ENCODE measurements around the gene CACHD1.

CACHD1 gene

GRCh38 chr1:64569411-64569810 lies 99.5 kb downstream of the CACHD1 start:
- Histone ChIP-seq H3K4me3 (no peak overlapping the region), H3K27ac (no peak overlapping the region)
- no peak for DNase-seq (ENCODE audit: low spot score)
- no peak for TF ChIP-seq CTCF (IDR thresholded peaks at IDR 0.05)

- no peak for DNase-seq (ENCODE audit: low spot score)
- Histone ChIP-seq H3K27ac (no peak overlapping the region), H3K4me3 (no peak overlapping the region)
- no peak for TF ChIP-seq CTCF (IDR thresholded peaks at IDR 0.05)
These were observed 100.4 kb downstream of the CACHD1 start for GRCh38 chr1:64570267-64570855.

- no peak for TF ChIP-seq CTCF (IDR thresholded peaks at IDR 0.05)
- no peak for DNase-seq (ENCODE audit: low spot score)
- H3K27ac ChIP-seq = no peak overlapping the region
- H3K4me3 ChIP-seq = no peak overlapping the region
These were observed 102.4 kb downstream of the CACHD1 start for GRCh38 chr1:64572222-64572900.

GRCh38 chr1:64574301-64574700 lies 104.4 kb downstream of the CACHD1 start:
- no peak for TF ChIP-seq CTCF (IDR thresholded peaks at IDR 0.05)
- Histone ChIP-seq H3K27ac (no peak overlapping the region), H3K4me3 (no peak overlapping the region)
- DNase-seq (ENCODE audit: low spot score) = no peak

- DNase-seq (ENCODE audit: low spot score) = no peak
- TF ChIP-seq CTCF (IDR thresholded peaks at IDR 0.05) = no peak
- no peak overlapping the region for H3K27ac ChIP-seq
- H3K4me3 ChIP-seq = no peak overlapping the region
These were observed 106.2 kb downstream of the CACHD1 start for GRCh38 chr1:64575881-64576676.

GRCh38 chr1:64578270-64578973 lies 108.5 kb downstream of the CACHD1 start:
- no peak for DNase-seq (ENCODE audit: low spot score)
- Histone ChIP-seq H3K4me3 (no peak overlapping the region), H3K27ac (no peak overlapping the region)
- no peak for TF ChIP-seq CTCF (IDR thresholded peaks at IDR 0.05)
